ENCODE results near the gene USH2A.

- TF ChIP-seq CTCF (conservative IDR thresholded peaks at IDR 0.05; ENCODE audit: low read length) (no peak), EZH2phosphoT487 (IDR thresholded peaks at IDR 0.05; ENCODE audit: borderline replicate concordance) (no peak)
Measured at GRCh38 chr1:215860833-215861232, 562.4 kb downstream of the USH2A start.
